HG03103 (cell line): ENCODE measurements around the gene POLR2M.

Source experiments
- ATAC-seq: cut with Tn5 transposase; IDR thresholded peaks from one replicate; pipeline ENCODE4 v1.9.1; 2021; ENCODE audit warnings: low read depth; ENCODE audit not compliant: unreplicated experiment

POLR2M gene

GRCh38 chr15:57735891-57736290 lies 29.4 kb downstream of the POLR2M start:
- ATAC-seq: no peak

- ATAC-seq: no peak
Measured at GRCh38 chr15:57736591-57736990, 30.1 kb downstream of the POLR2M start.

GRCh38 chr15:57738734-57739237 lies 32.3 kb downstream of the POLR2M start:
- no peak for ATAC-seq

GRCh38 chr15:57740048-57740447 lies 33.5 kb downstream of the POLR2M start:
- no peak for ATAC-seq

- no peak for ATAC-seq
Measured at GRCh38 chr15:57741089-57741488, 34.6 kb downstream of the POLR2M start.

GRCh38 chr15:57743424-57743823 lies 36.9 kb downstream of the POLR2M start:
- ATAC-seq: no peak

GRCh38 chr15:57746786-57747185 lies 40.3 kb downstream of the POLR2M start:
- ATAC-seq: no peak

- no peak for ATAC-seq
Measured at GRCh38 chr15:57747206-57747896, 40.8 kb downstream of the POLR2M start.

GRCh38 chr15:57751177-57751800 lies 44.8 kb downstream of the POLR2M start:
- no peak for ATAC-seq

- no peak for ATAC-seq
Measured at GRCh38 chr15:57752436-57752835, 45.9 kb downstream of the POLR2M start.

- no peak for ATAC-seq
Measured at GRCh38 chr15:57752840-57753239, 46.3 kb downstream of the POLR2M start.

- ATAC-seq: no peak
Measured at GRCh38 chr15:57756466-57756865, 50.0 kb downstream of the POLR2M start.

GRCh38 chr15:57758560-57758959 lies 52.0 kb downstream of the POLR2M start:
- no peak for ATAC-seq

- ATAC-seq: no peak
Measured at GRCh38 chr15:57761562-57761961, 55.0 kb downstream of the POLR2M start.

- no peak for ATAC-seq
Measured at GRCh38 chr15:57762302-57762701, 55.8 kb downstream of the POLR2M start.

GRCh38 chr15:57763176-57763964 lies 56.9 kb downstream of the POLR2M start:
- no peak for ATAC-seq
